CD8-positive, alpha-beta memory T cell (primary cell): ENCODE measurements around the gene C17orf113. TPM values are rescaled to one million over a fixed set of nuclear protein-coding genes. Genes with fewer than 3 reads are reported as not detected.

Experiments
- CTCF ChIA-PET: fragments of 350-600 bp; sonication (Branson Sonifier 250); formaldehyde crosslinking; loops from one replicate; lab custom pipeline; 2021; ENCODE audit warnings: antibody characterized with exemption; lab: Charles Lee
- POLR2A ChIA-PET: fragments of 350-600 bp; sonication (Branson Sonifier 250); formaldehyde crosslinking; loops from one replicate; lab custom pipeline; 2021; ENCODE audit warnings: antibody characterized with exemption; lab: Charles Lee
- DNase-seq, 5 donors: peaks; one replicate each; pipeline versions ENCODE4 v3.0.0 to v3.0.0-alpha.2; 2020 to 2022; ENCODE audit warnings: mixed read lengths in 1 of 5
- H3K27ac ChIP-seq: one replicate; pipeline ENCODE4 v1.7.0; 2013; ENCODE audit warnings: low read depth, mild to moderate bottlenecking, low read length, moderate library complexity
- H3K27me3 ChIP-seq: 2 replicates; pipeline ENCODE4 v1.7.0; 2013; ENCODE audit warnings: low read length, mild to moderate bottlenecking; ENCODE audit not compliant: insufficient read depth, poor library complexity, severe bottlenecking
- H3K36me3 ChIP-seq: 2 replicates; pipeline ENCODE4 v1.7.0; 2013; ENCODE audit warnings: mild to moderate bottlenecking, low read length, moderate library complexity; ENCODE audit not compliant: insufficient read depth
- H3K4me1 ChIP-seq: 2 replicates; pipeline ENCODE4 v1.7.0; 2013; ENCODE audit warnings: mild to moderate bottlenecking, low read length, moderate library complexity; ENCODE audit not compliant: insufficient read depth
- H3K4me3 ChIP-seq: 2 replicates; pipeline ENCODE4 v1.7.0; 2013; ENCODE audit warnings: mild to moderate bottlenecking, low read length
- H3K9me3 ChIP-seq: 2 replicates; pipeline ENCODE4 v1.7.0; 2013; ENCODE audit warnings: mild to moderate bottlenecking, low read length
- H3K27ac Mint-ChIP-seq, 8 donors: one replicate each; pipeline ENCODE4 v1.8.0; 2020 to 2021; ENCODE audit warnings: mixed read lengths in 8 of 8, mild to moderate bottlenecking in 6 of 8, inconsistent platforms in 3 of 8, moderate library complexity in 3 of 8
- H3K27me3 Mint-ChIP-seq, 2 donors: one replicate each; pipeline ENCODE4 v1.8.0; 2020 to 2021; ENCODE audit warnings: mixed read lengths in 2 of 2, mild to moderate bottlenecking in 1 of 2, moderate library complexity in 1 of 2
- H3K36me3 Mint-ChIP-seq, 3 donors: one replicate each; pipeline ENCODE4 v1.8.0; 2020 to 2021; ENCODE audit warnings: mixed read lengths in 3 of 3, inconsistent platforms in 1 of 3, mild to moderate bottlenecking in 1 of 3
- H3K4me1 Mint-ChIP-seq, 3 donors: one replicate each; pipeline ENCODE4 v1.8.0; 2020 to 2021; ENCODE audit warnings: mixed read lengths in 3 of 3, inconsistent platforms in 1 of 3, mild to moderate bottlenecking in 1 of 3
- H3K4me3 Mint-ChIP-seq, 7 donors: one replicate each; pipeline ENCODE4 v1.8.0; 2020 to 2021; ENCODE audit warnings: mixed read lengths in 7 of 7, mild to moderate bottlenecking in 6 of 7, moderate library complexity in 4 of 7, inconsistent platforms in 2 of 7
- H3K9me3 Mint-ChIP-seq, 5 donors: one replicate each; pipeline ENCODE4 v1.8.0; 2020 to 2022; ENCODE audit warnings: mixed read lengths in 5 of 5, mild to moderate bottlenecking in 3 of 5, moderate library complexity in 2 of 5, inconsistent platforms in 1 of 5
- polyA plus RNA-seq: library from polyadenylated mRNA; unstranded; fragments of 300-500 nt; fragmentation: Illumina TruSeq; gene quantifications from one replicate; pipeline ENCODE4 v1.2.3, GENCODE V29; 2021
- total RNA-seq, 2 experiments: library from RNA; stranded (reverse); gene quantifications; one replicate each; pipeline ENCODE4 v1.2.3, GENCODE V29; 2021

Gene C17orf113
- total and polyA plus RNA-seq, 3 experiments from 2014 or later: 0.10 to 0.20 (median 0.15) TPM

- no peak for DNase-seq
- Mint-ChIP-seq H3K4me3 (no peak overlapping the region), H3K9me3 (no peaks in the 10 kb centered on the region), H3K27ac (no peak overlapping the region), H3K27me3 (peaks cover 3 to 19% of the 10 kb centered on the region in 2 donors), H3K4me1 (peaks cover 0 to 3% (median 0%) of the 10 kb centered on the region in 3 donors), H3K36me3 (no peaks in the 10 kb centered on the region)
- no peaks in the 10 kb centered on the region for H3K9me3 ChIP-seq
- no peaks in the 10 kb centered on the region for H3K36me3 ChIP-seq
- H3K27me3 ChIP-seq: no peaks in the 10 kb centered on the region
- H3K4me3 ChIP-seq: no peak overlapping the region
- H3K4me1 ChIP-seq: peaks cover 5% of the 10 kb centered on the region
- POLR2A ChIA-PET: no interaction called here
- H3K27ac ChIP-seq: no peak overlapping the region
- CTCF ChIA-PET: interaction anchor here (1.0 to 10.4 kb wide), 3 partner anchors 14 to 85 kb away, joined by 3 to 109 read pairs (median 3); partner anchors contain the start of genes DHX58, DNAJC7 and KAT2A
Measured at GRCh38 chr17:42031584-42031983, 18.8 kb downstream of the C17orf113 start.

- DNase-seq: no peak
- POLR2A ChIA-PET: no interaction called here
- no peak overlapping the region for H3K27ac Mint-ChIP-seq
- H3K27ac ChIP-seq: no peak overlapping the region
- H3K27me3 Mint-ChIP-seq: peaks cover under 1 to 14% of the 10 kb centered on the region in 2 donors
- peaks cover 4 to 5% (median 5%) of the 10 kb centered on the region in 3 donors for H3K4me1 Mint-ChIP-seq
- H3K36me3 ChIP-seq: peaks cover 4% of the 10 kb centered on the region
- no peaks in the 10 kb centered on the region for H3K9me3 Mint-ChIP-seq
- CTCF ChIA-PET: interaction anchor here (0.7 to 10.4 kb wide), 3 partner anchors 11 to 88 kb away, joined by 3 to 109 read pairs (median 3); partner anchors contain the start of genes DHX58 and KAT2A
- no peaks in the 10 kb centered on the region for H3K27me3 ChIP-seq
- H3K4me1 ChIP-seq: peaks cover 7% of the 10 kb centered on the region
- peaks cover 0 to 10% (median 3%) of the 10 kb centered on the region in 3 donors for H3K36me3 Mint-ChIP-seq
- no peak overlapping the region for H3K4me3 Mint-ChIP-seq
- no peak overlapping the region for H3K4me3 ChIP-seq
- H3K9me3 ChIP-seq: no peaks in the 10 kb centered on the region
Measured at GRCh38 chr17:42028791-42029127, 21.6 kb downstream of the C17orf113 start.

- peaks cover 0 to 12% of the 10 kb centered on the region in 2 donors for H3K27me3 Mint-ChIP-seq
- no peaks in the 10 kb centered on the region for H3K9me3 Mint-ChIP-seq
- no peak overlapping the region for H3K4me3 Mint-ChIP-seq
- no peak overlapping the region for H3K27ac Mint-ChIP-seq
- H3K27me3 ChIP-seq: no peaks in the 10 kb centered on the region
- H3K36me3 Mint-ChIP-seq: peaks cover 0 to 16% (median 3%) of the 10 kb centered on the region in 3 donors
- POLR2A ChIA-PET: no interaction called here
- peaks cover 6% of the 10 kb centered on the region for H3K4me1 ChIP-seq
- CTCF ChIA-PET: interaction anchor here (0.7 to 10.4 kb wide), 4 partner anchors 10 to 88 kb away, joined by 3 to 109 read pairs (median 3); partner anchors contain the start of genes DHX58 and KAT2A
- peaks cover 3 to 5% (median 5%) of the 10 kb centered on the region in 3 donors for H3K4me1 Mint-ChIP-seq
- H3K36me3 ChIP-seq: peaks cover 10% of the 10 kb centered on the region
- no peaks in the 10 kb centered on the region for H3K9me3 ChIP-seq
- no peak for DNase-seq
- no peak overlapping the region for H3K4me3 ChIP-seq
- no peak overlapping the region for H3K27ac ChIP-seq
Measured at GRCh38 chr17:42027961-42028790, 22.2 kb downstream of the C17orf113 start.

- no peaks in the 10 kb centered on the region for H3K9me3 ChIP-seq
- ChIA-PET POLR2A (no interaction called here), CTCF (interaction anchor here (1.3 to 10.4 kb wide), 3 partner anchors 9 to 89 kb away, joined by 3 to 109 read pairs (median 3); partner anchors contain the start of genes DHX58 and KAT2A)
- no peak overlapping the region for H3K4me3 ChIP-seq
- DNase-seq: no peak
- no peaks in the 10 kb centered on the region for H3K9me3 Mint-ChIP-seq
- no peak overlapping the region for H3K27ac ChIP-seq
- H3K27me3 Mint-ChIP-seq: peaks cover 0 to 12% of the 10 kb centered on the region in 2 donors
- peaks cover 16% of the 10 kb centered on the region for H3K36me3 ChIP-seq
- no peaks in the 10 kb centered on the region for H3K27me3 ChIP-seq
- H3K4me1 ChIP-seq: peaks cover 6% of the 10 kb centered on the region
- peaks cover 3 to 5% (median 5%) of the 10 kb centered on the region in 3 donors for H3K4me1 Mint-ChIP-seq
- H3K27ac Mint-ChIP-seq: peak overlapping the region in 1 of 8 donors; percentile 32
- peaks cover 0 to 21% (median 3%) of the 10 kb centered on the region in 3 donors for H3K36me3 Mint-ChIP-seq
- no peak overlapping the region for H3K4me3 Mint-ChIP-seq
Measured at GRCh38 chr17:42027590-42027889, 22.9 kb downstream of the C17orf113 start.

- H3K36me3 ChIP-seq: peaks cover 21% of the 10 kb centered on the region
- DNase-seq: no peak
- H3K9me3 ChIP-seq: no peaks in the 10 kb centered on the region
- no peak overlapping the region for H3K4me3 Mint-ChIP-seq
- ChIA-PET CTCF (interaction anchor here (1.0 to 10.4 kb wide), 5 partner anchors 10 to 90 kb away, joined by 3 to 109 read pairs (median 7); partner anchors contain the start of genes DHX58, DNAJC7 and KAT2A), POLR2A (interaction anchor here (1.3 kb wide), 1 partner anchor 23 kb away, joined by 3 read pairs; no protein-coding TSS in a partner anchor)
- peaks cover 5 to 9% (median 8%) of the 10 kb centered on the region in 3 donors for H3K4me1 Mint-ChIP-seq
- H3K9me3 Mint-ChIP-seq: no peaks in the 10 kb centered on the region
- peaks cover 0 to 9% of the 10 kb centered on the region in 2 donors for H3K27me3 Mint-ChIP-seq
- H3K27me3 ChIP-seq: no peaks in the 10 kb centered on the region
- no peak overlapping the region for H3K27ac ChIP-seq
- peaks cover 6% of the 10 kb centered on the region for H3K4me1 ChIP-seq
- no peak overlapping the region for H3K4me3 ChIP-seq
- peaks cover 0 to 26% (median 5%) of the 10 kb centered on the region in 3 donors for H3K36me3 Mint-ChIP-seq
- peak overlapping the region in 2 of 8 donors; percentile 32 to 88 for H3K27ac Mint-ChIP-seq
Measured at GRCh38 chr17:42026857-42027589, 23.4 kb downstream of the C17orf113 start.

- CTCF ChIA-PET: interaction anchor here (1.0 to 10.4 kb wide), 12 partner anchors 9 to 381 kb away, joined by 3 to 109 read pairs (median 5); partner anchors contain the start of genes CNP, DHX58, DNAJC7 and KAT2A
- no peaks in the 10 kb centered on the region for H3K9me3 Mint-ChIP-seq
- peaks cover 21% of the 10 kb centered on the region for H3K36me3 ChIP-seq
- H3K4me3 Mint-ChIP-seq: no peak overlapping the region
- H3K27me3 Mint-ChIP-seq: peaks cover 0 to 9% of the 10 kb centered on the region in 2 donors
- H3K36me3 Mint-ChIP-seq: peaks cover 0 to 32% (median 5%) of the 10 kb centered on the region in 3 donors
- H3K27ac ChIP-seq: no peak overlapping the region
- peaks cover 13% of the 10 kb centered on the region for H3K4me1 ChIP-seq
- no peaks in the 10 kb centered on the region for H3K9me3 ChIP-seq
- H3K27ac Mint-ChIP-seq: no peak overlapping the region
- no peak for DNase-seq
- no peaks in the 10 kb centered on the region for H3K27me3 ChIP-seq
- H3K4me1 Mint-ChIP-seq: peaks cover 11 to 17% (median 17%) of the 10 kb centered on the region in 3 donors
- no peak overlapping the region for H3K4me3 ChIP-seq
- POLR2A ChIA-PET: interaction anchor here (0.6 to 1.3 kb wide), 2 partner anchors 10 to 24 kb away, joined by 3 to 6 read pairs; no protein-coding TSS in a partner anchor
Measured at GRCh38 chr17:42025936-42026335, 24.5 kb downstream of the C17orf113 start.

GRCh38 chr17:42025191-42025579, 25.2 kb downstream of the C17orf113 start:
- H3K36me3 ChIP-seq: peaks cover 21% of the 10 kb centered on the region
- H3K4me3 ChIP-seq: no peak overlapping the region
- no peak overlapping the region for H3K27ac ChIP-seq
- no peak for DNase-seq
- no peaks in the 10 kb centered on the region for H3K27me3 ChIP-seq
- no peaks in the 10 kb centered on the region for H3K9me3 ChIP-seq
- peak overlapping the region in 2 of 7 donors; percentile 32 to 64 for H3K4me3 Mint-ChIP-seq
- ChIA-PET POLR2A (no interaction called here), CTCF (interaction anchor here (0.8 to 10.4 kb wide), 17 partner anchors 8 to 381 kb away, joined by 3 to 109 read pairs (median 3); partner anchors contain the start of genes CNP, DHX58, DNAJC7 and GHDC)
- peak overlapping the region in 2 of 8 donors; percentile 79 to 88 for H3K27ac Mint-ChIP-seq
- peaks cover 21% of the 10 kb centered on the region for H3K4me1 ChIP-seq
- no peaks in the 10 kb centered on the region for H3K9me3 Mint-ChIP-seq
- H3K4me1 Mint-ChIP-seq: peaks cover 17 to 25% (median 25%) of the 10 kb centered on the region in 3 donors
- peaks cover 0 to 34% (median 5%) of the 10 kb centered on the region in 3 donors for H3K36me3 Mint-ChIP-seq
- H3K27me3 Mint-ChIP-seq: peaks cover 2 to 4% of the 10 kb centered on the region in 2 donors
